ENCODE results near the gene FOXN1. TPM values are rescaled to one million over a fixed set of nuclear protein-coding genes. Genes with fewer than 3 reads are reported as not detected.

FOXN1 gene
- total RNA-seq, 1 donor from 2014 or later: 1.0 TPM

GRCh38 chr17:28470914-28471366 is 35.2 kb upstream of the FOXN1 start:
- H3K27ac Mint-ChIP-seq: peak overlapping the region; percentile 81
- no peaks in the 10 kb centered on the region for H3K36me3 Mint-ChIP-seq
- peaks cover 20% of the 10 kb centered on the region for H3K4me1 Mint-ChIP-seq (ENCODE audit: unreplicated experiment)
- no peaks in the 10 kb centered on the region for H3K9me3 Mint-ChIP-seq
- no peak for TF ChIP-seq CTCF (conservative IDR thresholded peaks at IDR 0.05)
- H3K4me3 Mint-ChIP-seq: no peak overlapping the region
- no peaks in the 10 kb centered on the region for H3K27me3 Mint-ChIP-seq
- no peak for DNase-seq (ENCODE audit: extremely low spot score, unreplicated experiment)

GRCh38 chr17:28471531-28472342 is 34.4 kb upstream of the FOXN1 start:
- H3K27me3 Mint-ChIP-seq: no peaks in the 10 kb centered on the region
- H3K27ac Mint-ChIP-seq: no peak overlapping the region
- no peaks in the 10 kb centered on the region for H3K9me3 Mint-ChIP-seq
- no peak overlapping the region for H3K4me3 Mint-ChIP-seq
- H3K36me3 Mint-ChIP-seq: no peaks in the 10 kb centered on the region
- TF ChIP-seq CTCF (conservative IDR thresholded peaks at IDR 0.05): no peak
- H3K4me1 Mint-ChIP-seq (ENCODE audit: unreplicated experiment): peaks cover 21% of the 10 kb centered on the region
- DNase-seq (ENCODE audit: extremely low spot score, unreplicated experiment): no peak

- Mint-ChIP-seq H3K9me3 (no peaks in the 10 kb centered on the region), H3K27ac (no peak overlapping the region), H3K36me3 (no peaks in the 10 kb centered on the region), H3K27me3 (no peaks in the 10 kb centered on the region), H3K4me3 (no peak overlapping the region), H3K4me1 (ENCODE audit: unreplicated experiment) (peaks cover 21% of the 10 kb centered on the region)
- no peak for DNase-seq (ENCODE audit: extremely low spot score, unreplicated experiment)
- no peak for TF ChIP-seq CTCF (conservative IDR thresholded peaks at IDR 0.05)
Measured at GRCh38 chr17:28472871-28473497, 33.2 kb upstream of the FOXN1 start.

- H3K4me3 Mint-ChIP-seq: no peak within 1 kb of the TSS
- H3K36me3 Mint-ChIP-seq: no peaks in the 10 kb centered on the region
- H3K27me3 Mint-ChIP-seq: no peaks in the 10 kb centered on the region
- H3K4me1 Mint-ChIP-seq (ENCODE audit: unreplicated experiment): peaks cover 21% of the 10 kb centered on the region
- H3K27ac Mint-ChIP-seq: no peak within 1 kb of the TSS
- no peak for DNase-seq (ENCODE audit: extremely low spot score, unreplicated experiment)
- TF ChIP-seq CTCF (conservative IDR thresholded peaks at IDR 0.05): no peak
- no peaks in the 10 kb centered on the region for H3K9me3 Mint-ChIP-seq
Measured at GRCh38 chr17:28473542-28473941, 32.6 kb upstream of the FOXN1 start, which contains the start of gene SLC13A2. Gene SLC13A2 (plus strand): TSS chr17:28473644. CDS start chr17:28473713, 69 bp downstream.

GRCh38 chr17:28474111-28474531 is 32.0 kb upstream of the FOXN1 start:
- Mint-ChIP-seq H3K27ac (no peak overlapping the region), H3K9me3 (no peaks in the 10 kb centered on the region), H3K4me3 (no peak overlapping the region), H3K4me1 (ENCODE audit: unreplicated experiment) (peaks cover 21% of the 10 kb centered on the region), H3K27me3 (no peaks in the 10 kb centered on the region), H3K36me3 (no peaks in the 10 kb centered on the region)
- no peak for DNase-seq (ENCODE audit: extremely low spot score, unreplicated experiment)
- no peak for TF ChIP-seq CTCF (conservative IDR thresholded peaks at IDR 0.05)
